Right hindlimb (tissue), 1 donor: ENCODE results near the gene IQSEC1.
"Not testable (repeated sequence)": the region's sequence is repeated elsewhere in the genome, so short reads cannot be mapped to it uniquely, and the experiment has no call there.

Experiments
- DNase-seq: peaks from one replicate; pipeline ENCODE4 v3.0.0-alpha.2; 2018

The IQSEC1 gene

GRCh38 chr3:12853847-12854246, 219.4 kb downstream of the IQSEC1 start:
- not testable (repeated sequence) for DNase-seq

DNA sequence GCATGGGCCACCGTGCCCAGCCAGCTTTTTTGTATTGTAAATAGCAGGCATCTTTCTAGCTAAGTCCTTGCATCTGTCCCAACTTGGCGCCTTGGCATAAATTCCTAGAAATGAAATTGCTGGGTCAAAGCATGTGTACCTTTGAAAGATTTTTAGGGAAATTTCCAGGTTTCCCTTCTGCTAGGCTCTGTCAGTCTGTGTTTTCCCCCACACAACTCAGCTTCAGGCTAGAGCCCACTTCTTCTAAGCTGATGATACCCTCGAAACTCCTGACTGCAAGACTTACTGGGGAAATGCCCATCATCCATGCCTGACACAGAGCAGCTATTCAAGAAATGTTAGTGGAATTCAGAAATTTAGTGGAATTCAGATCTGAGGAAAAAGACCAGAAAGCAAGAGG, 221.0 kb downstream of the IQSEC1 start:
- DNase-seq = no peak
